CD4-positive, alpha-beta T cell treated with Interleukin-6 for 4 hours (primary cell): ENCODE data around the gene EIF3J.
"Not testable (repeated sequence)": the region's sequence is repeated elsewhere in the genome, so short reads cannot be mapped to it uniquely, and the experiment has no call there.

Source experiments
- DNase-seq: peaks from one replicate; pipeline ENCODE4 v3.0.0-alpha.2; 2020; ENCODE audit warnings: mixed read lengths

EIF3J gene

GRCh38 chr15:44536962-44537734, at the start of gene EIF3J:
Gene EIF3J (plus strand): TSS chr15:44537147. CDS start chr15:44537195, 48 bp downstream.
- peak; percentile 96 for DNase-seq

- no peak for DNase-seq
Measured at GRCh38 chr15:44489464-44489863, 47.5 kb upstream of the EIF3J start.

- DNase-seq: no peak
Measured at GRCh38 chr15:44490622-44491021, 46.3 kb upstream of the EIF3J start.

- DNase-seq: no peak
Measured at GRCh38 chr15:44492040-44492439, 44.9 kb upstream of the EIF3J start.

- DNase-seq: no peak
Measured at GRCh38 chr15:44492672-44493071, 44.3 kb upstream of the EIF3J start.

- DNase-seq: no peak
Measured at GRCh38 chr15:44495562-44495961, 41.4 kb upstream of the EIF3J start.

GRCh38 chr15:44500555-44500954, 36.4 kb upstream of the EIF3J start:
- DNase-seq: no peak

- DNase-seq: no peak
Measured at GRCh38 chr15:44501768-44502366, 35.1 kb upstream of the EIF3J start.

- no peak for DNase-seq
Measured at GRCh38 chr15:44516436-44516835, 20.5 kb upstream of the EIF3J start.

- no peak for DNase-seq
Measured at GRCh38 chr15:44519537-44519936, 17.4 kb upstream of the EIF3J start.

GRCh38 chr15:44525018-44525417, 11.9 kb upstream of the EIF3J start:
- DNase-seq: no peak

- DNase-seq: no peak
Measured at GRCh38 chr15:44527241-44527640, 9.7 kb upstream of the EIF3J start.

GRCh38 chr15:44529864-44530604, 6.9 kb upstream of the EIF3J start:
- no peak for DNase-seq

- DNase-seq: no peak
Measured at GRCh38 chr15:44530653-44531052, 6.3 kb upstream of the EIF3J start.

- not testable (repeated sequence) for DNase-seq
Measured at GRCh38 chr15:44532275-44532674, 4.7 kb upstream of the EIF3J start.

- no peak for DNase-seq
Measured at GRCh38 chr15:44532689-44533088, 4.3 kb upstream of the EIF3J start.

- no peak for DNase-seq
Measured at GRCh38 chr15:44535092-44535491, 1.9 kb upstream of the EIF3J start.

- DNase-seq: peak; percentile 43
Measured at GRCh38 chr15:44535523-44536301, 1.2 kb upstream of the EIF3J start.

- DNase-seq: no peak
Measured at GRCh38 chr15:44536302-44536961, 515 bp upstream of the EIF3J start.

- peak; percentile 12 for DNase-seq
Measured at GRCh38 chr15:44537735-44538240, 841 bp downstream of the EIF3J start.

- DNase-seq: no peak
Measured at GRCh38 chr15:44541282-44541958, 4.5 kb downstream of the EIF3J start.

- no peak for DNase-seq
Measured at GRCh38 chr15:44542596-44542995, 5.6 kb downstream of the EIF3J start.
